Measurements from ENCODE around the gene TMC5. TPM values are rescaled to one million over a fixed set of nuclear protein-coding genes. Genes with fewer than 3 reads are reported as not detected.

Gene TMC5
- total RNA-seq, 2 experiments from 2014 or later = not detected

- Mint-ChIP-seq H3K36me3 (ENCODE audit: low read depth) (peaks cover 48% of the 10 kb centered on the region), H3K4me1 (ENCODE audit: low read depth) (peaks cover 65% of the 10 kb centered on the region), H3K4me3 (no peak overlapping the region), H3K27ac (no peak overlapping the region), H3K9me3 (no peaks in the 10 kb centered on the region), H3K27me3 (no peaks in the 10 kb centered on the region)
- no peak for TF ChIP-seq CTCF (IDR thresholded peaks at IDR 0.05)
- ChIA-PET POLR2A (interaction anchor here (0.7 kb wide), 1 partner anchor 11 kb away, joined by 4 read pairs; no protein-coding TSS in a partner anchor), CTCF (interaction anchor here (0.9 kb wide), 1 partner anchor 43 kb away, joined by 3 read pairs; no protein-coding TSS in a partner anchor)
- Histone ChIP-seq H3K9me3 (ENCODE audit: control insufficient read depth in 1 of 2, insufficient read depth in 1 of 2, low read length in 2 of 2) (no peaks in the 10 kb centered on the region), H3K27ac (ENCODE audit: low read depth in 1 of 2, low read length in 2 of 2) (no peak overlapping the region), H3K4me1 (ENCODE audit: insufficient read depth, low read length) (peaks cover 40% of the 10 kb centered on the region), H3K4me3 (ENCODE audit: low read length) (no peak overlapping the region), H3K36me3 (ENCODE audit: insufficient read depth, low read length) (peaks cover 27% of the 10 kb centered on the region), H3K27me3 (ENCODE audit: control insufficient read depth in 1 of 2, insufficient read depth in 2 of 2, low read length in 2 of 2) (no peaks in the 10 kb centered on the region)
- ATAC-seq (ENCODE audit: poor library complexity) (no peak), DNase-seq (no peak)
- intact Hi-C loops (cut with DNase I, micrococcal nuclease) = no loop called here
Observed at GRCh38 chr16:19518388-19518787, 100.7 kb downstream of the TMC5 start.

- POLR2A ChIA-PET = interaction anchor here (1.7 kb wide), 1 partner anchor 34 kb away, joined by 10 read pairs; the partner anchor contains the start of gene VPS35L
- Histone ChIP-seq H3K27me3 (ENCODE audit: control insufficient read depth in 1 of 2, insufficient read depth in 2 of 2, low read length in 2 of 2) (no peaks in the 10 kb centered on the region), H3K27ac (ENCODE audit: low read depth in 1 of 2, low read length in 2 of 2) (peak overlapping the region; percentile 29 to 58), H3K4me3 (ENCODE audit: low read length) (peak overlapping the region; percentile 93), H3K4me1 (ENCODE audit: insufficient read depth, low read length) (peaks cover 55% of the 10 kb centered on the region), H3K36me3 (ENCODE audit: insufficient read depth, low read length) (peaks cover 13% of the 10 kb centered on the region), H3K9me3 (ENCODE audit: control insufficient read depth in 1 of 2, insufficient read depth in 1 of 2, low read length in 2 of 2) (no peaks in the 10 kb centered on the region)
- Mint-ChIP-seq H3K27ac (peak overlapping the region; percentile 84), H3K9me3 (no peaks in the 10 kb centered on the region), H3K4me1 (ENCODE audit: low read depth) (peaks cover 74% of the 10 kb centered on the region), H3K36me3 (ENCODE audit: low read depth) (peaks cover 44% of the 10 kb centered on the region), H3K4me3 (peak overlapping the region; percentile 99), H3K27me3 (no peaks in the 10 kb centered on the region)
- CTCF ChIA-PET = interaction anchor here (0.5 to 1.9 kb wide), 2 partner anchors 35 to 104 kb away, joined by 4 to 10 read pairs; partner anchors contain the start of gene VPS35L
- no peak for ATAC-seq (ENCODE audit: poor library complexity)
- DNase-seq = peak in 3 of 14 experiments; percentile 12 to 23 (median 22)
- TF ChIP-seq CTCF (IDR thresholded peaks at IDR 0.05) = no peak
- intact Hi-C loops (cut with DNase I, micrococcal nuclease) = loop anchor here (5.0 to 10.0 kb wide), 5 partner anchors 196 to 1384 kb away; partner anchors contain the start of genes ARL6IP1 (in 1 of the 2), COQ7 (in 1 of the 2), DCUN1D3 (in 1 of the 2) and IQCK (in 1 of the 2)
Observed at GRCh38 chr16:19520861-19521331, 103.2 kb downstream of the TMC5 start.

GRCh38 chr16:19521471-19522396 is 104.1 kb downstream of the TMC5 start, which contains the start of gene GDE1:
Gene GDE1 (minus strand): TSS chr16:19522098. CDS start chr16:19521964, 134 bp downstream.
- peak; percentile 27 for TF ChIP-seq CTCF (IDR thresholded peaks at IDR 0.05)
- Histone ChIP-seq H3K4me3 (ENCODE audit: low read length) (peak within 1 kb of the TSS; percentile 93), H3K4me1 (ENCODE audit: insufficient read depth, low read length) (peaks cover 55% of the 10 kb centered on the region), H3K36me3 (ENCODE audit: insufficient read depth, low read length) (peaks cover 5% of the 10 kb centered on the region), H3K27me3 (ENCODE audit: control insufficient read depth in 1 of 2, insufficient read depth in 2 of 2, low read length in 2 of 2) (no peaks in the 10 kb centered on the region), H3K27ac (ENCODE audit: low read depth in 1 of 2, low read length in 2 of 2) (peak within 1 kb of the TSS; percentile 58 to 78), H3K9me3 (ENCODE audit: control insufficient read depth in 1 of 2, insufficient read depth in 1 of 2, low read length in 2 of 2) (no peaks in the 10 kb centered on the region)
- intact Hi-C loops (cut with DNase I, micrococcal nuclease) = loop anchor here (2.0 to 10.0 kb wide), 7 partner anchors 196 to 1383 kb away; partner anchors contain the start of genes COQ7 (in 2 of the 2), ARL6IP1 (in 1 of the 2), DCUN1D3 (in 1 of the 2) and IQCK (in 1 of the 2)
- POLR2A ChIA-PET = interaction anchor here (1.7 kb wide), 1 partner anchor 34 kb away, joined by 10 read pairs; the partner anchor contains the start of gene VPS35L
- ATAC-seq (ENCODE audit: poor library complexity) (peak; percentile 76), DNase-seq (peak; percentile 85 to 97 (median 93))
- Mint-ChIP-seq H3K36me3 (ENCODE audit: low read depth) (peaks cover 35% of the 10 kb centered on the region), H3K27ac (peak within 1 kb of the TSS; percentile 84), H3K27me3 (no peaks in the 10 kb centered on the region), H3K4me3 (peak within 1 kb of the TSS; percentile 99), H3K4me1 (ENCODE audit: low read depth) (peaks cover 69% of the 10 kb centered on the region), H3K9me3 (no peaks in the 10 kb centered on the region)
- CTCF ChIA-PET = interaction anchor here (1.9 kb wide), 1 partner anchor 34 kb away, joined by 10 read pairs; the partner anchor contains the start of gene VPS35L
